ENCODE data around the gene RIPPLY3. TPM values are rescaled to one million over a fixed set of nuclear protein-coding genes. Genes with fewer than 3 reads are reported as not detected.
A peak's percentile ranks its signal among the peaks of the same experiment; 100 is the strongest.
"Not testable (repeated sequence)": the region's sequence is repeated elsewhere in the genome, so short reads cannot be mapped to it uniquely, and the experiment has no call there.

RIPPLY3 gene
- total RNA-seq, 2 donors from 2014 or later: 0.17 to 0.48 TPM

DNA sequence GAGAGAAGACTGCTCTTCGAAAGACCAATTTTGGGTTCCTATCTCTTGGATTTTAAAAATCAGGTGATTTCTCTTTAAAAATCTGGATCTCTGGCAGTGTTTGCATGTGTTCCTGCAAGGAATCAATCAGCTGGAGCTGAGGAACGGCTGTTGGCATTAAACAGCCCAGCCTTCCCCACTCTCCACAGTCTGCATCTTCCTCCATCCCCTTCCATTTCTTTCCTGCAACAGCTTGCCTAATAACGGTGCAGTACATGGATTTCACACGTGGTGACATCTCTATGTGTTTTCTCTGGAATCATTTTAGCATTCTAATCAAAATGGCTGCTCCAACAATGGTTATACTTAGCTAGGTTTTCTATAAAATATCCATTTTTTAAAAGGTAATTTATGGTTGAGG is 20.0 kb downstream of the RIPPLY3 start:
- peaks cover 3% of the 10 kb centered on the region for H3K9me3 Mint-ChIP-seq
- H3K27me3 Mint-ChIP-seq: peaks cover 7% of the 10 kb centered on the region
- H3K36me3 Mint-ChIP-seq (ENCODE audit: low read depth): no peaks in the 10 kb centered on the region
- no peaks in the 10 kb centered on the region for H3K4me1 Mint-ChIP-seq
- no peak overlapping the region for H3K4me3 Mint-ChIP-seq
- ATAC-seq (replicated peaks): no peak
- H3K27ac Mint-ChIP-seq: no peak overlapping the region

DNA sequence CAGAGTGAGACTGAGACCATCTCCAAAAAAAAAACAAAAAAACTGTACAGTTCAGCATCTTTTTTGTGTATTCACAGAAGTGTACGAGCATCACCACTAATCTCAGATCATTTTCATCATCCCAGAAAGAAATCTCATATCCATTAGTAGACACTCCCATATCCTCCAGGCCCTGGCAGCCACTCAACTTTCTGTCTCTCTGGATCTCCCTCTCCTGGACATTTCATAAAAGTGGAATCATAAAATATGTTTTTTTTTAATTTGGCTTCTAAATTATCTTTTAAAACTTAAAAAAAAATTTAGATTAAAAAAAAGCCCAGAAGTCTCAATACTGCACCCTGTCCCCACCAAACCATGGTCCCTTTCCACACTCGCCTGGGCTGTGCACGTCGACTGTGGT is 22.1 kb downstream of the RIPPLY3 start:
- H3K9me3 Mint-ChIP-seq: peaks cover 3% of the 10 kb centered on the region

DNA sequence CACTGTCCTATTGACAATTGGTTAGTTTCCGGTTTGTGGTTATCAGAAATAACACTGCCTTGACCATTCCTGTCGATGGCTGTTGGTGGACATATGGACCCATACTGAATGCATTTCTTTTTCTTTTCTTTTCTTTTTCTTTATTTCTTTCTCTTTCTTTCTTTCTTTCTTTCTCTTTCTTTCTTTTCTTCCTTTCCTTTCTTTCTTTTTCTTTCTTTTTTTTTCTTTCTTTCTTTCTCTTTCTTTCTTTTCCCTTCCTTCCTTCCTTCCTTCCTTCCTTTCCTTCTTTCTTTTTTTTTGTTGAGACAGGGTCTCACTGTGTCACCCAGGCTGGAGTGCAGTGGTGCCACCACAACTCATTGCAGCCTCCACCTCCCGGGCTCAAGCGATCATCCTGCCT is 24.4 kb downstream of the RIPPLY3 start:
- H3K36me3 Mint-ChIP-seq (ENCODE audit: low read depth): no peaks in the 10 kb centered on the region
- no peaks in the 10 kb centered on the region for H3K4me1 Mint-ChIP-seq
- ATAC-seq (replicated peaks): no peak
- H3K27ac Mint-ChIP-seq: no peak overlapping the region
- peaks cover 3% of the 10 kb centered on the region for H3K9me3 Mint-ChIP-seq
- peaks cover 7% of the 10 kb centered on the region for H3K27me3 Mint-ChIP-seq
- no peak overlapping the region for H3K4me3 Mint-ChIP-seq

More for the DNA sequence above, 22.1 kb downstream of the RIPPLY3 start:
- Mint-ChIP-seq H3K27me3 (peaks cover 7% of the 10 kb centered on the region), H3K4me1 (no peaks in the 10 kb centered on the region), H3K4me3 (no peak overlapping the region), H3K36me3 (ENCODE audit: low read depth) (no peaks in the 10 kb centered on the region), H3K27ac (no peak overlapping the region)
- no peak for ATAC-seq (replicated peaks)

DNA sequence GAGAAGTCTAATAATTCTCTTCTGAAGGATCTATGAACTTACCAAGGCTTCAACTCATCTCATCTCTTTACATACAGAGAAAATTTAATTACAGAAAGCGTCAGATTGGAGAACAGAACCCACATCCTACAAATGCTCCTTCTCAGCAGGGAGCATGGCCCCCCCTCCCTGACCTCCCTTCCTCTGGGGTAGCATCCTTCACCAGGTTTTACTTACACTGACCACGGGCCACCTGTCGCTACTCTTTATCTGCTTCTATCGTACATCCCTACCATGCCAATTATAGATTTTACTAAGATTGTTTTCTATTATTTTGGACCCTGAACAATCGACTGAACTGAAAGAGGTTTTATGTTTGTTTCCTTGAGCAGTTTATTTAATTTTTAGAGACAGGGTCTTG is 25.8 kb downstream of the RIPPLY3 start:
- no peak overlapping the region for H3K27ac Mint-ChIP-seq
- peaks cover 3% of the 10 kb centered on the region for H3K27me3 Mint-ChIP-seq
- no peak overlapping the region for H3K4me3 Mint-ChIP-seq
- H3K36me3 Mint-ChIP-seq (ENCODE audit: low read depth): no peaks in the 10 kb centered on the region
- no peaks in the 10 kb centered on the region for H3K4me1 Mint-ChIP-seq
- ATAC-seq (replicated peaks): no peak
- H3K9me3 Mint-ChIP-seq: peaks cover 3% of the 10 kb centered on the region

DNA sequence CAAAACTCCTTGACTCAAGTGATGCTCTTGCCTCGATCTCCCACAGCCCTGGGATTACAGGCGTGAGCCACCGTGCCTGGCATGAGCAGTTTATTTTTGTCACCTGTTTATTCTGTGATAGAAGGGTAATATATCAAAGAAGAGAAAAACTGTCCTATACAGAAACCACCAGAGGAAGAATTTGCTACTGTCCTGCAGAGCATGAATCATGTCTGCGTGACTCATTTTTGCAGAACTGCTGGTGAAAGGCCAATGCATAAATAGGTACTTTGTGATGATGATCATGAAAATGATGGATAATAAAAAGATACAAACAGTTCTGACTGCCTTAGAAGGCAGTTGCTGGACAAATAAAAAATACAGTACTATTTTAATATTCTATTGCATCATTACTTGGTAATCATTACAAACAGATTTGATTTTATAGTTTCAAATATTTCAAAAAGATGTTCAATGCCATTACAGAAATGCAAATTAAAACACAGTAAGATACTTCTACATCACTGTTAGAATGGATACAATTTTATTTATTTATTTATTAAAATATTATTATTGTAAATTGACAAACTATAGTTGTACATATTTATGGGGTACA is 26.5 kb downstream of the RIPPLY3 start:
- Mint-ChIP-seq H3K36me3 (ENCODE audit: low read depth) (no peaks in the 10 kb centered on the region), H3K4me3 (no peak overlapping the region), H3K27ac (no peak overlapping the region), H3K4me1 (no peaks in the 10 kb centered on the region), H3K27me3 (peaks cover 3% of the 10 kb centered on the region), H3K9me3 (peaks cover 3% of the 10 kb centered on the region)
- ATAC-seq (replicated peaks): peak; percentile 72

DNA sequence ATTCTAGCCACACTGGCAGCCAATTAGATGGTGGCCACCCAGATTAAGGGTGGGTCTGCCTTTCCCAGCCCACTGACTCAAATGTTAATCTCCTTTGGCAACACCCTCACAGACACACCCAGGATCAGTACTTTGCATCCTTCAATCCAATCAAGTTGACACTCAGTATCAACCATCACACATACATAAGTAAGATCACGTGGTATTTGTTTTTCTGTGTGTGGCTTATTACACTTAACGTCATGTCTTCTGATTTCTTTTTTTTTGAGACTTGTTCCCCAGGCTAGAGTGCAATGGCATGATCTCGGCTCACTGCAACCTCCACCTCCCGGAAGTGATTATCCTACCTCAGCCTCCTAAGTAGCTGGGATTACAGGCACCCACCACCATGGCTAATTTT is 27.9 kb downstream of the RIPPLY3 start:
- H3K9me3 Mint-ChIP-seq; H3K4me3 Mint-ChIP-seq; H3K4me1 Mint-ChIP-seq; ATAC-seq (replicated peaks); H3K27me3 Mint-ChIP-seq; H3K36me3 Mint-ChIP-seq (ENCODE audit: low read depth); H3K27ac Mint-ChIP-seq: not testable (repeated sequence)

DNA sequence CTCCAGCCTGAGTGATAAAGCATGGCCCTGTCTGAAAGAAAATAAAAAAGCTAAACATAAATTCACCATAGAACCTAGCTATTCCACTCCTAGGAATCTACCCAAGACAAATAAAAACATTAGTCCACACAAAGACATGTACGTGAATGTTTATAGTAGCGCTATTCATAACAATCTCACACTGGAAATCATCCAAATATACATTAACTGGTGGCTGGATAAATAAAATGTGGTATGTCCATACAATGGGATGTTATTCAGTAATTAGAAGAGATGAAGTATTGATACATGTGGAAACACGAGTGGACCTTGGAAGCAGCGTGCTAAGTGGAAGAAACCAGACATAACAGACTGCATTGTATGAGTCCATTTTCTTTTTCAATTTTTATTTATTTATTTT is 29.7 kb downstream of the RIPPLY3 start:
- H3K36me3 Mint-ChIP-seq (ENCODE audit: low read depth): no peaks in the 10 kb centered on the region
- no peaks in the 10 kb centered on the region for H3K27me3 Mint-ChIP-seq
- ATAC-seq (replicated peaks): no peak
- H3K4me3 Mint-ChIP-seq: no peak overlapping the region
- H3K27ac Mint-ChIP-seq: no peak overlapping the region
- H3K4me1 Mint-ChIP-seq: no peaks in the 10 kb centered on the region
- no peaks in the 10 kb centered on the region for H3K9me3 Mint-ChIP-seq

DNA sequence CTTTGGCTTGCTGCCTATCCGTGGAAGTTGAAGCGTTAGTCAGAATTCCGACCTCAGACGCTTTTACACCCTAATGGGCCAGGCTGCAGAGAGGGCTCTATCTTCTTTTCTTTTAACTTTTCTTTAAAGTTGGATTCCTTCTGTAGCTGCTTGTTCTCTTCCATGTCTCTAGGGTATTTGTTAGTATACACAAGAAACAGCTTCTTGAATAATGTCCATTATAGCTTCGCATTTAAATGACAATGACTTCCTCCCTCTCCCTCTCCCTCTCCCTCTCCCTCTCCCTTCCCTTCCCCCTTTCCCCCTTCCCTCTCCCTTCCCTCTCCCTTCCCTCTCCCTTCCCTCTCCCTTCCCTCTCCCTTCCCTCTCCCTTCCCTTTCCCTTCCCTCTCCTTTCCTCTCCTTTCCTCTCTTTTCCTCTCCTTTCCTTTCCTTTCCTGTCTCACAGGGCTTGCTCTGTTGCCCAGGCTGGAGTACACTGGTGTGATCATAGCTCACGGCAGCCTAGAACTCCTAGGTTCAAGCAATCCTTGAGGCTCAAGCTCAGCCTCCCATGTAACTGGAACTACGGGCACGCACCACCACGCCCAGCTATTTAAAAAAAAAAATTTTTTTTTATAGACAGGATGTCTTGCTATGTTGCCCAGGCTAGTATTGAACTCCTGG is 33.0 kb downstream of the RIPPLY3 start:
- no peaks in the 10 kb centered on the region for H3K36me3 Mint-ChIP-seq (ENCODE audit: low read depth)
- H3K4me1 Mint-ChIP-seq: no peaks in the 10 kb centered on the region
- no peak overlapping the region for H3K27ac Mint-ChIP-seq
- H3K4me3 Mint-ChIP-seq: no peak overlapping the region
- ATAC-seq (replicated peaks): no peak
- H3K27me3 Mint-ChIP-seq: no peaks in the 10 kb centered on the region
- no peaks in the 10 kb centered on the region for H3K9me3 Mint-ChIP-seq

DNA sequence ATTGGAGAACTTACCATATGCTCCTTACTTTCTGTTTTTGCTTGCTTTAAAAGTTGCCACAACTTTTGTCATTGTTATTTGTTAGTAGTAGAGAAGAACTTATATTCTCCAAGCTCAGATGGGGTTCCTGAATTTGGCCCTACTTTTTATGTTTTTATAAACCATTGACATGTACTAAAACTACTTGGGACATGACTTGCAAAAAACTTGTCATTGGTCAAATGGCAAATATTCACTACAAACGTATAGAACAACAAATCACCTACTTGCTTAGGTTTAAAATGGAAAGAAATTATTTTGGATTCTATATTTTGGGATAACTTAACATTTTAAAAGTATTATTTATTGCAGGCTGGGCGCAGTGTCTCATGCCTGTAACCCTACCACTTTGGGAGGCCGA is 33.7 kb downstream of the RIPPLY3 start:
- Mint-ChIP-seq H3K4me1 (no peaks in the 10 kb centered on the region), H3K27ac (no peak overlapping the region), H3K4me3 (no peak overlapping the region), H3K36me3 (ENCODE audit: low read depth) (no peaks in the 10 kb centered on the region), H3K27me3 (no peaks in the 10 kb centered on the region), H3K9me3 (no peaks in the 10 kb centered on the region)
- ATAC-seq (replicated peaks): no peak

DNA sequence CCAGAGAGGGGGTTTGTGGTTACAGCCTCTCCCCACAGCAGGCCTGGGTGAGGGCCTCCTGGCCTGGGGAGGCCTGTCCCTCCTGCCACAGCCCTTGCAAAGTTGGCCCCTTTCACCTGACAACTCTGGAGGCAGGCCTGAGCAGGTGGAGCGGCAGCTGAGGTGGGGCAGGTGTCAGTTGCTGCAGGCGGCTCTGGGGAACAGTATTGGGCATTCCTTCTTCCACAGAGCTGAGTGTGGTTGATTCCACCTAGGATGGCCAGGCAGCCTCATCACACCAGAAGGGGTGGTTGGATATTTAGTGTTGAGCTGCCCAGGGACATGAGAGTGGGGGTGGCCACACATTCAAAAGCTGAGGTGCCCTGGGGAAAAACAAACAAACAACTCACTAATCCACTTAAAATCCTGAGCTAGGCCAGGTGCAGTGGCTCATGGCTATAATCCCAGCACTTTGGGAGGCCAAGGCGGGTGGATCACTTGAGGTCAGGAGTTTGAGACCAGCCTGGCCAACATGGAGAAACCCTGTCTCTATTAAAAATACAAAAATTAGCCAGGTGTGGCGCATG is 35.3 kb downstream of the RIPPLY3 start:
- H3K4me1 Mint-ChIP-seq: no peaks in the 10 kb centered on the region
- H3K36me3 Mint-ChIP-seq (ENCODE audit: low read depth): no peaks in the 10 kb centered on the region
- peaks cover 5% of the 10 kb centered on the region for H3K27me3 Mint-ChIP-seq
- H3K9me3 Mint-ChIP-seq: no peaks in the 10 kb centered on the region
- no peak for ATAC-seq (replicated peaks)
- no peak overlapping the region for H3K4me3 Mint-ChIP-seq
- no peak overlapping the region for H3K27ac Mint-ChIP-seq

DNA sequence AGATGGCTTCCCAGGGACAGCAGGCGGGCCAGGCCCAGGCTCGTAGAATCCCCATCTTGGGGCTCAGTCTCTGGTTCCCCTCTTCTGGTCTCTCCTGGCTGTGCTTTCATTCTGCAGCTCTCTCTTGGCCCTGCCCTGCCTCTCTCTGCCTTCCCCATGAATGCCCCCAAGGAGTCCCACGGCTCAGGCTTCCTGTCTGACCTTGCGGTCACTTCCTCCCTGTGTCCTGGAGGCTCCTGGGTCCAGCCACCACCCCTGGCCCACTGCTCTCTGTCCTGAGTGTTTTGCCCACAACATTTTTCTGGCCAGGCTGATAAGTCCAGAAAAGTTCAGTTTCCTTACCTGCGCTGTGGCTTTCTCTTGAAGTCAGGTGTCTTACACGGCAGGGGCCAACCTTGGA is 37.3 kb downstream of the RIPPLY3 start:
- H3K36me3 Mint-ChIP-seq (ENCODE audit: low read depth): no peaks in the 10 kb centered on the region
- no peaks in the 10 kb centered on the region for H3K9me3 Mint-ChIP-seq
- no peak overlapping the region for H3K27ac Mint-ChIP-seq
- peaks cover 14% of the 10 kb centered on the region for H3K27me3 Mint-ChIP-seq
- H3K4me3 Mint-ChIP-seq: no peak overlapping the region
- no peaks in the 10 kb centered on the region for H3K4me1 Mint-ChIP-seq
- ATAC-seq (replicated peaks): no peak

DNA sequence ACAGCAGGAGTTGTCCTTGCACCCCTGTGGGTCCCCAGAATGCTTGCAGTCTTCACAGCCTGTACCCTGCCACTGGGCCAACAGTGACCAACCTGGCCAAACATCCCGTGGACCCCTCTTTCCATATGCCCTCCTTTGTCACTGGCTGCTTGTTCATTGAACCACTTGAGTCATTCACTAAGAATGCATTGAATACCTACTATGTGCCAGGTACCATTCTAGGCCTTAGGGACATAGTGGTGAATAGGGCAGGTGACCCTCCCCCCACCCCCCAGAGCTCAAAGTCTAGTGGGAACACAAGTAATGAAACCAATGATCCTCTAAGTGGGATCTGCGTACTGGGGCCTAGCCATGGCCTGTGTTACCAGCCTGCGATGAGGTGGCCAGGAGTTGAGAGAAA is 38.1 kb downstream of the RIPPLY3 start:
- Mint-ChIP-seq H3K27me3 (peaks cover 15% of the 10 kb centered on the region), H3K9me3 (no peaks in the 10 kb centered on the region), H3K36me3 (ENCODE audit: low read depth) (no peaks in the 10 kb centered on the region), H3K4me1 (no peaks in the 10 kb centered on the region), H3K27ac (no peak overlapping the region), H3K4me3 (no peak overlapping the region)
- ATAC-seq (replicated peaks): no peak

DNA sequence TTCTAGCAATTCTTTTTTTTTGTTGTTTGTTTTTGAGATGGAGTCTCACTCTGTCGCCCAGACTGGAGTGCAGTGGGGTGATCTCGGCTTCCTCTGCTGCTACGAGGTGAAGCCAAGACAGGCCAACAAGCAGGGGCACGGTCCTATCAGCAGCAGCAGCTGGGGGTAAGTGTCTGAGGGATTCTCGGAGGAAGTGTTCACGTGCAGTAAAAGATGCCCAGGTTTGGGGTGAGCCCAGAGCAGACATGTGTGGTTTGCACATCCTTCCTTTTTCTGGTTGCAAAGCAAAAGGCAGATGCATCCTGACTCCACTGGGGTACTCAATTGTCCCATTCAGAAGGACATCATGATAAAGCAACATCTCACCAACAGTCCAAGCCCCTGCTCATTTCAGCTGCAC is 38.6 kb downstream of the RIPPLY3 start:
- H3K4me3 Mint-ChIP-seq: no peak overlapping the region
- no peaks in the 10 kb centered on the region for H3K4me1 Mint-ChIP-seq
- no peaks in the 10 kb centered on the region for H3K36me3 Mint-ChIP-seq (ENCODE audit: low read depth)
- no peaks in the 10 kb centered on the region for H3K9me3 Mint-ChIP-seq
- H3K27me3 Mint-ChIP-seq: peaks cover 20% of the 10 kb centered on the region
- no peak overlapping the region for H3K27ac Mint-ChIP-seq
- no peak for ATAC-seq (replicated peaks)

DNA sequence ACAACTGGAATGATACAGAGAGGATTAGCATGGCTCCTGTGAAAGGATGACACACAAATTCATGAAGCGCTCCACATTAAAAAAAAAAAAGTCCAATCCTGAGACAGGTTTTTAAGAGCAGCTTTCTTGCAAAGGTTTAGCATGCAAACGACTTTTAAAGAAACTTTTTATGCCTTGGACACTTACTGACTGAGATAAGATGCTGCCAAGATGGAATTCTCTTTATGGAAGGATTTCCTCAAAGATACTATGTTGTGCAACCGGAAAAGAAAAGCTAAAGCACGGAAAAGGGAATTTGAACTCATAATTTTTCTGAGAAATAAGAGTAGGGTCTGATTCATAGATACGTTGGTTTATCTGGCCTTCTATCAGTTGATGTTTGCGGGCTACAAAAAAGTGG is 39.1 kb downstream of the RIPPLY3 start:
- Mint-ChIP-seq H3K4me1 (no peaks in the 10 kb centered on the region), H3K9me3 (no peaks in the 10 kb centered on the region), H3K27me3 (peaks cover 20% of the 10 kb centered on the region), H3K36me3 (ENCODE audit: low read depth) (no peaks in the 10 kb centered on the region), H3K27ac (no peak overlapping the region), H3K4me3 (no peak overlapping the region)
- no peak for ATAC-seq (replicated peaks)

DNA sequence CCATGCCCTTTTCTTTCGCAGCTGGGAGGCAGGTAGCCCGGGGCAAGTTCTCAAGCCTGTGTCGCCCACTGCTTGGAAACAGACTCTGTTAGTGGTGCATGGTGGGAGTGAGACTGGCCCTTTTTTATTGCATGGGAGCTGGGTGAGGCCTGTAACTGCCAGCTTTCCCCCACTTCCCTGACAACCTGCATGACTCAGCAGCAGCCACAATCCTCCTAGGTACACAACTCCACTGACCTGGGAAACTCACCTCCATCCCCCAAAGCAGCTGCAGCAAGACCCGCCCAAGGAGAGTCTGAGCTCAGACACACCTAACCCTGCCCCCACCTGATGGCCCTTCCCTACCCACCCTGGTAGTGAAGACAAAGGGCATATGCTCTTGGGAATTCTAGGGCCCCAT is 40.6 kb downstream of the RIPPLY3 start:
- H3K27me3 Mint-ChIP-seq: peaks cover 20% of the 10 kb centered on the region
- no peak overlapping the region for H3K27ac Mint-ChIP-seq
- H3K36me3 Mint-ChIP-seq (ENCODE audit: low read depth): no peaks in the 10 kb centered on the region
- no peak overlapping the region for H3K4me3 Mint-ChIP-seq
- no peak for ATAC-seq (replicated peaks)
- H3K4me1 Mint-ChIP-seq: no peaks in the 10 kb centered on the region
- no peaks in the 10 kb centered on the region for H3K9me3 Mint-ChIP-seq
